Measurements from ENCODE around the gene ADGRA1.
"Not testable (repeated sequence)": the region's sequence is repeated elsewhere in the genome, so short reads cannot be mapped to it uniquely, and the experiment has no call there.

- not testable (repeated sequence) for TF ChIP-seq POLR2AphosphoS5 (IDR thresholded peaks at IDR 0.05; ENCODE audit: low read depth, low read length); POLR2A (IDR thresholded peaks at IDR 0.05; ENCODE audit: low read depth, low read length); PAX5 (IDR thresholded peaks at IDR 0.05; ENCODE audit: insufficient read depth, low read length, severe bottlenecking); TAF1 (IDR thresholded peaks at IDR 0.05; ENCODE audit: low read depth, low read length); SPI1 (IDR thresholded peaks at IDR 0.05; ENCODE audit: low read depth, low read length)
Observed at GRCh38 chr10:133053527-133054133, 34.1 kb upstream of the ADGRA1 start.
